ENCODE results near the gene TECPR2. TPM values are rescaled to one million over a fixed set of nuclear protein-coding genes. Genes with fewer than 3 reads are reported as not detected.

Gene TECPR2, protein sequence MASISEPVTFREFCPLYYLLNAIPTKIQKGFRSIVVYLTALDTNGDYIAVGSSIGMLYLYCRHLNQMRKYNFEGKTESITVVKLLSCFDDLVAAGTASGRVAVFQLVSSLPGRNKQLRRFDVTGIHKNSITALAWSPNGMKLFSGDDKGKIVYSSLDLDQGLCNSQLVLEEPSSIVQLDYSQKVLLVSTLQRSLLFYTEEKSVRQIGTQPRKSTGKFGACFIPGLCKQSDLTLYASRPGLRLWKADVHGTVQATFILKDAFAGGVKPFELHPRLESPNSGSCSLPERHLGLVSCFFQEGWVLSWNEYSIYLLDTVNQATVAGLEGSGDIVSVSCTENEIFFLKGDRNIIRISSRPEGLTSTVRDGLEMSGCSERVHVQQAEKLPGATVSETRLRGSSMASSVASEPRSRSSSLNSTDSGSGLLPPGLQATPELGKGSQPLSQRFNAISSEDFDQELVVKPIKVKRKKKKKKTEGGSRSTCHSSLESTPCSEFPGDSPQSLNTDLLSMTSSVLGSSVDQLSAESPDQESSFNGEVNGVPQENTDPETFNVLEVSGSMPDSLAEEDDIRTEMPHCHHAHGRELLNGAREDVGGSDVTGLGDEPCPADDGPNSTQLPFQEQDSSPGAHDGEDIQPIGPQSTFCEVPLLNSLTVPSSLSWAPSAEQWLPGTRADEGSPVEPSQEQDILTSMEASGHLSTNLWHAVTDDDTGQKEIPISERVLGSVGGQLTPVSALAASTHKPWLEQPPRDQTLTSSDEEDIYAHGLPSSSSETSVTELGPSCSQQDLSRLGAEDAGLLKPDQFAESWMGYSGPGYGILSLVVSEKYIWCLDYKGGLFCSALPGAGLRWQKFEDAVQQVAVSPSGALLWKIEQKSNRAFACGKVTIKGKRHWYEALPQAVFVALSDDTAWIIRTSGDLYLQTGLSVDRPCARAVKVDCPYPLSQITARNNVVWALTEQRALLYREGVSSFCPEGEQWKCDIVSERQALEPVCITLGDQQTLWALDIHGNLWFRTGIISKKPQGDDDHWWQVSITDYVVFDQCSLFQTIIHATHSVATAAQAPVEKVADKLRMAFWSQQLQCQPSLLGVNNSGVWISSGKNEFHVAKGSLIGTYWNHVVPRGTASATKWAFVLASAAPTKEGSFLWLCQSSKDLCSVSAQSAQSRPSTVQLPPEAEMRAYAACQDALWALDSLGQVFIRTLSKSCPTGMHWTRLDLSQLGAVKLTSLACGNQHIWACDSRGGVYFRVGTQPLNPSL (N-terminal part only)
- total RNA-seq = 26.9 and 32.9 TPM in 2 replicates
- long read RNA-seq, full-length matches to known transcripts = 1 of 35 reads
- long read RNA-seq, partial matches to known transcripts = 29 of 35 reads
- long read RNA-seq, other reads (novel, unspliced or antisense) = 5 of 35 reads

DNA sequence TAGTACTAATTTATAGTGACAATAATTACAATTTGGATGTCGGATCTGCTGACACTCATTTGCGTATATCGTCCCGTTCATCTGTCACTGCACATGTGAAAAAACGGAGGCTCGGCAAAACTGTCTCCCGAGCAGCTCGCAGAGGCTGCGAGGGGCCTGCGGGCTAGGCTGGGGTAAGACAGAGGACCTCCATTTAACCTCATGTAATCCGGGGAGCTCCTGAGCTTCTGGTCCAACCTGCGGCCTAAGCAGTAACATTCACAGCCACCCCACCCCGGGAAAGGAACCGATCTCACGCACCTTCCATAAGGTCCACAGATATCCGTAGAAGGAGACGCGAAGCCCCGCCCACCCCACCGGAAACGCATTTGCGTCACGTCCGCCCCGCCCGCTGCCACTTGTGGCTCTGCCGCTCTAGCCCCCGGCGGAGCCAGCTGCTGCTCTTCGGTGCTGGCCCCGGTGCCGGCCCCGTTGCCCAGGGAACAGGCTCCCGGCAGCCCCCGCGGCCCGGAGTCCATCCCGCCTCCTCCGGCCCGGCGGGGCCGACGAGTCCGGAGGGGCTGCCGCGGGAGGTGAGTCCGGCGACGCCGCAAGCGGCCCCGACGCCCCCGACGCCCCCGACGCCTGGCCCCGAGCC is at the start of gene TECPR2, which contains the start of gene CINP:
Gene TECPR2 (plus strand): TSS at position 397 of the 637 bp plus-strand sequence. CDS start 13,781 bp downstream, outside the sequence.
Gene CINP (minus strand): TSS at position 346 of the 637 bp plus-strand sequence. CDS start 39 bp downstream, at position 307.
- Mint-ChIP-seq H3K27me3 (ENCODE audit: unreplicated experiment) (no peaks in the 10 kb centered on the region), H3K27ac (ENCODE audit: unreplicated experiment) (peak within 1 kb of the TSS; percentile 97), H3K4me3 (ENCODE audit: unreplicated experiment) (no peak within 1 kb of the TSS), H3K4me1 (ENCODE audit: unreplicated experiment) (peaks cover 15% of the 10 kb centered on the region), H3K9me3 (ENCODE audit: unreplicated experiment) (no peaks in the 10 kb centered on the region), H3K36me3 (ENCODE audit: unreplicated experiment) (peaks cover 4% of the 10 kb centered on the region)
- DNase-seq (ENCODE audit: extremely low spot score, unreplicated experiment) = peak; percentile 99
- TF ChIP-seq, protein P1, sequence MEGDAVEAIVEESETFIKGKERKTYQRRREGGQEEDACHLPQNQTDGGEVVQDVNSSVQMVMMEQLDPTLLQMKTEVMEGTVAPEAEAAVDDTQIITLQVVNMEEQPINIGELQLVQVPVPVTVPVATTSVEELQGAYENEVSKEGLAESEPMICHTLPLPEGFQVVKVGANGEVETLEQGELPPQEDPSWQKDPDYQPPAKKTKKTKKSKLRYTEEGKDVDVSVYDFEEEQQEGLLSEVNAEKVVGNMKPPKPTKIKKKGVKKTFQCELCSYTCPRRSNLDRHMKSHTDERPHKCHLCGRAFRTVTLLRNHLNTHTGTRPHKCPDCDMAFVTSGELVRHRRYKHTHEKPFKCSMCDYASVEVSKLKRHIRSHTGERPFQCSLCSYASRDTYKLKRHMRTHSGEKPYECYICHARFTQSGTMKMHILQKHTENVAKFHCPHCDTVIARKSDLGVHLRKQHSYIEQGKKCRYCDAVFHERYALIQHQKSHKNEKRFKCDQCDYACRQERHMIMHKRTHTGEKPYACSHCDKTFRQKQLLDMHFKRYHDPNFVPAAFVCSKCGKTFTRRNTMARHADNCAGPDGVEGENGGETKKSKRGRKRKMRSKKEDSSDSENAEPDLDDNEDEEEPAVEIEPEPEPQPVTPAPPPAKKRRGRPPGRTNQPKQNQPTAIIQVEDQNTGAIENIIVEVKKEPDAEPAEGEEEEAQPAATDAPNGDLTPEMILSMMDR (IDR thresholded peaks at IDR 0.05) = no peak

DNA sequence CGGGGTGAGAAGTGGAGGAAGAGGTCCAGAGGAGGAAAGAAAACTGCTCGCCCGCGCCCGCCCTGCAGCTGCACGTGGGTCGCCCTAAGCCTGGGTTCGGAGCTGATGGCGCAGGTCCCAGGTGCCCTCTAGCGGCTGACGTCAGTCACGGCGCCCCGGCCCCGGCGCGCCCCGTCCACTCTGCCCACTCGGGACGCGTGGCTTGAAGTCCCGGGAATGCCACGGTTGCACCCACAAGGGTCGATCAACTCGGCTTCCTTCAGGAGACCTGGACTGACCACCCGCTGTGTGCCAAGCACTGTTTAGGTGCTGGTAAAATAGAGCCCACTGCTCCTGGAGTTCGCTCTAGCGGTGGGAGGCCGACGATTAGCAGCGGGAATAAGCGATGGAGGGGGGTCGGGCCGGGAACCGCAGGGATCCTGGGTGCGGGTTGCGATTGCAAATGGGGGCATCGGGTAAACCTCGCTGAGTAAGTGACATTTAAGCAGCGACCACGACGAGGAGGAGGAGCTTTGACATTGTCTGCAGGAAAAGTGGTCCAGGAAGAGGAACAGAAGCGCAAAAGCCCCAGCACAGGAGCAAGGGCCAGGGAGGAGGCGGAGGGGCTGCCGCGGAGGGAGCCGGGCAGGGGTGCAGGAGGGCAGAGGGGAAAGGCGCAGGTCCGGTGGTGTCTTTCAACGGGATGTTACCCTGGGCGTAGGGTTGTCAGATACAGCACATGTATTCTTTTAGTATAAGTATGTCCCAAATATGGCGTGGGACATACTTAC is 48.3 kb upstream of the TECPR2 start:
- H3K4me3 Mint-ChIP-seq (ENCODE audit: unreplicated experiment) = peak overlapping the region; percentile 72
- no peaks in the 10 kb centered on the region for H3K36me3 Mint-ChIP-seq (ENCODE audit: unreplicated experiment)
- H3K4me1 Mint-ChIP-seq (ENCODE audit: unreplicated experiment) = peaks cover 43% of the 10 kb centered on the region
- no peaks in the 10 kb centered on the region for H3K9me3 Mint-ChIP-seq (ENCODE audit: unreplicated experiment)
- TF ChIP-seq, protein P1 (IDR thresholded peaks at IDR 0.05) = peak; percentile 99
- peak; percentile 92 for DNase-seq (ENCODE audit: extremely low spot score, unreplicated experiment)
- H3K27me3 Mint-ChIP-seq (ENCODE audit: unreplicated experiment) = no peaks in the 10 kb centered on the region
- H3K27ac Mint-ChIP-seq (ENCODE audit: unreplicated experiment) = no peak overlapping the region

DNA sequence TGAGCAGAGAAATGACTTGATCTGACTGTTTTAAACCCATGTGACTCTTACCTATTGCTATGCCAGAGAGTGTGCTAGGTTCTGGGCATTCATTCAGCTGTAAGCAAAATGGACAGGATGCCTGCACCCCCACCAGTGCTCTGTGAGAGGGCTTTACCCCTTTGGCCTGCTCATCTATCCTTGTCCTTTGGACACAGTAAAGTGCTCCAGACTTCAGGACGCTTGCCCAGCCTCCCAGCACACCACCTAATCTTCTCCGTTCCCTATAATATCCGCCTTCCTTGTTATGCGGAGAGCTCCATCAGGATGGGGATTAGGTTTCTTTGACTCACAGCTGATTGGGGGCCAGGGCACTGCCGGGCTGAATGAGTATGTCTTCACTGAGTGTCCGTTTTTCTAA is 47.6 kb upstream of the TECPR2 start:
- Mint-ChIP-seq H3K27me3 (ENCODE audit: unreplicated experiment) (no peaks in the 10 kb centered on the region), H3K4me3 (ENCODE audit: unreplicated experiment) (peak overlapping the region; percentile 72), H3K4me1 (ENCODE audit: unreplicated experiment) (peaks cover 44% of the 10 kb centered on the region), H3K27ac (ENCODE audit: unreplicated experiment) (no peak overlapping the region), H3K36me3 (ENCODE audit: unreplicated experiment) (no peaks in the 10 kb centered on the region), H3K9me3 (ENCODE audit: unreplicated experiment) (no peaks in the 10 kb centered on the region)
- DNase-seq (ENCODE audit: extremely low spot score, unreplicated experiment) = no peak
- TF ChIP-seq, protein P1 (IDR thresholded peaks at IDR 0.05) = no peak

DNA sequence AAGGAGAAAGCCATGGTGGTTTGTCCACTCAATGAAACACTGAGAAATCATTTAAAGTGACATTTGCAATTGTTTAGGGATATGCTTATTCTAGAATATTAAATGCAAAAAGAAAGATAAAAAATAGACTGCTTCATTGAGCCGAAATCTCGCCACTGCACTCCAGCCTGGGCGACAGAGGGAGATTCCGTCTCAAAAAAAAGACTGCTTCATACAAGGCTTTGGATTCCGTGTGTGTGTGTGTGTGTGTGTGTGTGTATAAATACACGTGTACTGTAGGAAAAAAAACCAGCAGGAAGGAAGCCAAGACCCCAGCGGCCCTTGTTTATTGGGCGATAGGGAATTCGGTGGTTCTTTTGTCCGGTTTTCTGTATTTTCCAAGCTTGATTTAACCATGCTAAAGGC is 46.4 kb upstream of the TECPR2 start:
- no peaks in the 10 kb centered on the region for H3K27me3 Mint-ChIP-seq (ENCODE audit: unreplicated experiment)
- no peak for DNase-seq (ENCODE audit: extremely low spot score, unreplicated experiment)
- peak overlapping the region; percentile 97 for H3K27ac Mint-ChIP-seq (ENCODE audit: unreplicated experiment)
- peaks cover 51% of the 10 kb centered on the region for H3K4me1 Mint-ChIP-seq (ENCODE audit: unreplicated experiment)
- H3K9me3 Mint-ChIP-seq (ENCODE audit: unreplicated experiment) = no peaks in the 10 kb centered on the region
- TF ChIP-seq, protein P1 (IDR thresholded peaks at IDR 0.05) = no peak
- peak overlapping the region; percentile 89 for H3K4me3 Mint-ChIP-seq (ENCODE audit: unreplicated experiment)
- H3K36me3 Mint-ChIP-seq (ENCODE audit: unreplicated experiment) = no peaks in the 10 kb centered on the region

Data from osteocyte (in vitro differentiated cells).